ENCODE measurements around the gene ZDHHC13.
"Not testable (repeated sequence)": the region's sequence is repeated elsewhere in the genome, so short reads cannot be mapped to it uniquely, and the experiment has no call there.

ZDHHC13 gene

DNA sequence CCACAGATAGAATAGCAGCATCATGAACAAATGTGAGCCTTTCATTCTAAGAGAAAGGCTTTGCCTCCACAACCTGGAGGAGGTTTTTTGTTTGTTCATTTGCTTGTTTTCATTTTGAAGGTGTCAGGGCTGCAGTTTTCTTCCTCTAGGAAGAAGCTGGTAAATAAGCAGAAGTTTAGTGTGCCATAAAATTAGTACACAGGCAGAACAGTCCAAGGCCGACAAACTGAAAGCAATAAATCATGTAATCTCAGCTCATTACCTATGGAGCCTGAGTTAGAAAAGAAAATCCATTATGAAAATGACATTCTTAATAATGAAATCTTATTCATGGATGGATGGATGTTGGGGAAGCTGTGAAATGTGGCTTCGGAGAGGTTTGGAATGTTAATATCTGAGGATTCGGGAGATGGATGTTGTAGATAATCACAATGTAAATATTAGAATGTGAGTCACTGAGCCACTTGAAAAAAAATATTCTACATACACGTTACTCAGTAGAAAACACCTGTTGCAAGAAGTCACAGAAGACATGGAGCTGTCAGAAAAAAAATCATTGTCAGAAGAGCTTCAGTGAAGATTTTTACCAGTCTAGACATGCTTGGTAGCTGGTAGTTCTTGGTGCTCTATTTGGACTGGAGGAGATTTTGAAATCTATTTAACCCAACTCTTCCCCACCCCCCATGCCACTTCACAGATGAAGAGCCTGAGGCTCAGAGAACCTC is 15.0 kb upstream of the ZDHHC13 start:
- DNase-seq, result no peak

DNA sequence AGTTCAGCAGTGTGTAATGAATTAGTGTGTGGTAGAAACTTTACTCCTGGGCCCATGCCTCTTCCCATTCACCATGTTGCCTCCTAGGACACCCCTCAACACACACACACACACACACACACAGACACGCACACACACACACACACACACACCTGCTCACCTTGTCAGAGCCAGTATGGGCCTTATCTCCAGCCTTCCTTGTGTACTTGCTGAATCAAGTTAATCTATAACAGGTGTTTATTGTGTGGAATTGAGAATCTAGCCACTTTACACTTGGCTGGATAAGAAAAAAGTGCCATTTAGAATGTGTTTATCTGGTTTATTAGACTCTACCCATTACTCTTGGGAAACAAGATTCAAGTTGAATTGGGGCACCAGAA is 14.5 kb upstream of the ZDHHC13 start:
- no peak for DNase-seq

DNA sequence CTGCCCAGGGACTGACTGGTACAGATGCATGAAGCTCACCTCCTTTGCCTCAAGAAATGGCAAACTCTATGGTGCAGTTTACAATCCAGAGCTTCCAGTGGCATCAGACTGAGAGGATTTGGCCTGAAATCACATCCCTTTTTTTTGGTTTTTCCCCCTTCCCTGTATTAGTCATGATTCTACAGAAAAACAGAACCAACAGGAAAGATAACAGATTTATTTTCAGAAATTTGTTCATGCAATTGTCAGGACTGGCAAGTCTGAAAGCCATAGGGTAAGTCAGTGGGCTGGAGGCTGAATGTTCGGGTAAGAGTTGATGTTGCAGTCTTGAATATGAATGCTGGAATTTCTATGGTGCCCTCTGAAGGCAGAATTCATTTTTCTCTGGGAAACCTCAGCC is 12.0 kb upstream of the ZDHHC13 start:
- DNase-seq, result no peak

DNA sequence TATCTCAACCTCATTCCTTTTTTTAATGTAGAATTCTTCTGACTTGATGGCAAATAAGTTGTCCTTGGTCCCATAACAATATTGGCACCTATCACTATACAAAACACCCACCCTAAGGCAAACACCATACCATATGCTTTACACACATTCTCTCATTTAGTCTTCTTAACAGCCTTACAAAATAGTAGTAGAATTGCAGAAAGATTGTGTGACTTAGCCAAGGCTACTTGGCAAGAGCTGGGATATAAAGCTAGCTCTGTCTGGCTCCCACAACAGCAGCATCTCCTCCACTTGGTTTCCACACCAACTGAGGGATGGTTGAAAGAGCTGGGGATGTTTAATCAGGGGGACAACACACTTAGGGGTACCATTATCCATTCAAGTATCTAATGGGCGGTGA is 9.8 kb upstream of the ZDHHC13 start:
- DNase-seq, result no peak

DNA sequence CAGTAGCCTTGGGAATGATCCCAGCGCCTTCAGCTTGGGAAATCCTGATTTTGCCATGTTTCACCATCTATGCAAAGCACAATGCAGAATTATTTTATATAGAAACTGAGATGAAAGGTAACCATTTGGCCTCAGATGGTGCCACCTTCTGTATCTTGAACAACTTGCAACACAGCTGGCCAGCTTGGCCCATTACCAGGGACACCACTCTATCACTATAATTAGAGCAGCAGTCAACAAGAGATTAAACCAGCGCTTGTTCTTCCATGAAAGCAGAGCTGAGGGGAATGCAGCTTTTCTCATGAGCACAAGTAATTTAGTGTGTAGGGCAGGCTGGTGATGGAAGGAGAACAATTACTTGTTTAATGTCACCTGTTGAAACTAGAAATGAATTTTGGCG is 6.7 kb upstream of the ZDHHC13 start:
- DNase-seq, result no peak

DNA sequence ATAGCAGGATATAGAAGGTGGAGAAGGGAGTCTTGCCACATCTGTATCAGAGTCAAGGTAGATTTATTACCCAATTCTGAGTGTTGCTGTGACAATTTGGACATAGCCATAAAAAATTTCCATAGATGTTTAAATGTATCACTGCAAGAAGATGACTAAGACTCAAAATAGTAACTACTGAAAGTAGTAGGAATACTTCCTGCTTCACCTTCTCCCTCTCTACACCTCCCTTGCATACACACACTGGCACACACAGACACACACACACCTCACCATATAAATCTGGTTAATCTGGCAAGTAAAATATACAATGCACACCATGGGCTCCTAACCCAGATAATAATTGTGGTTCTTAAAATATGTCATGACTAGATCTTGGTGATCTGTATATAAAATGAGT is 5.2 kb upstream of the ZDHHC13 start:
- no peak for DNase-seq

DNA sequence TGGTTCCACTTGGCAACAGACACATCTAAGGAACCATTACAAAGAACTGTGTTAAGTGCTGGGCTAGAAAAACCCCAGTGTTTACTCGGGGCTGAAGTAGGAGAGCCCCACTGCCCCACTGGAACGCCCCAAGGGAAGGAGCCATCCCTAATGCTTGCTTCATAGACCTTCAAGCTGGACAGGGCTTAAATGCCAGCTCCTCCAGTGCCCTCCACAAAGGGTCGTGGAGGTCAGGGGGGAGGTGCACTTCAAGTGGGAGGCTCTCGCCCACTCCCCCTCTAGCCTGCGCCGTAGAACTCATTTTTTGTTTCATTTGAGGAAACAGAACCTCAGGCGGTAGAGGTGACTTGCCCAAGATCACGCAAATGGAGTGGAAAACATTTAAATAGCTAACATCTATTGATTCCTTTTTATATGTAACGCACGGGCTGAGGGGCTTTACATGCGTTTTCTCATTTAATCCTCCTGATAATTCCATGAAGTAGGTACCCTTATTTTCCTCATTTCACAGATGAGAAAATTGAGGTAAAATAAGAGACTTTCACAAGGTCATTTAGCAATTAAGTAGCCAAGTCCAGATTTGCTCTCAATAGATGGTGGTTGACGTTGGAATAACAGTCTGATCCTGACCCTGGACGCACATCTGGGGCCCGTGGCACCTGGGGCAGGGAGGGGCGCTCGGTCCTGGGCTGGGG is 545 bp upstream of the ZDHHC13 start:
- no peak for DNase-seq

DNA sequence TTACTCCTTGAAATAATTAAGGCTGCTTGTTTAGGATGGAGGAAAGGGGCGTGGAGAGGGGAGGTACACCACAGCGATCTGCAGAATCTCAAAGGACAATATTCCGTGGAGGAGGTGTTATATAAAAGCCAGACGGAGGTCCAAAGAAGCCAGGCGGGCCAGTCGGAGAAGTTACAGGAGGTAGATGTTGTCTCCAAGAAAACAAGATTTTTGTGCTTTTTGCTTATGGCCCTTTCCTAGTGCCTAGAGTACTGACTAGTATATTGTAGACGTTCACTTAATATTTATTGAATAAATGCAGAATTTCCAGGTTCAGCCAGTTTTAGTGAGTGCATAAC is 761 bp downstream of the ZDHHC13 start:
- DNase-seq, result no peak

DNA sequence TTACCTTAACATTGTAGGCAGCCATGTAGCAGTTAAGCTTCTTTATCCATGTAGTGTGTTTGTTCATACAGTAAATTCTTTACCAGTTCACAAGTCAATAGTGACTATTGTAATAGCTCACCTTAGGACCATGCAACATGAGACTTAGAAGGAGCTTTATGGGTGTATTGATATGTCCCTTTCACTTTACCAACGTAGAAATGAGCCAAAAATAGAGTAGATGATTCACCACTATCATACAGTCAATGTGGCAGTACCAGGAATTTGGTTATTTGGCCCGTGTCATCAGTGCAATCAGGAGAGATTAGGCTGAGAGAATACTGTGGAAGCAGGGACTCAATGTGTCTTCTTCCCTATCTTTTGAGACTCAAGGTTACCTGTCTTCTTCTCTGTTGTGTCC is 4.7 kb downstream of the ZDHHC13 start:
- DNase-seq, result peak in 1 of 5 donors; percentile 5

DNA sequence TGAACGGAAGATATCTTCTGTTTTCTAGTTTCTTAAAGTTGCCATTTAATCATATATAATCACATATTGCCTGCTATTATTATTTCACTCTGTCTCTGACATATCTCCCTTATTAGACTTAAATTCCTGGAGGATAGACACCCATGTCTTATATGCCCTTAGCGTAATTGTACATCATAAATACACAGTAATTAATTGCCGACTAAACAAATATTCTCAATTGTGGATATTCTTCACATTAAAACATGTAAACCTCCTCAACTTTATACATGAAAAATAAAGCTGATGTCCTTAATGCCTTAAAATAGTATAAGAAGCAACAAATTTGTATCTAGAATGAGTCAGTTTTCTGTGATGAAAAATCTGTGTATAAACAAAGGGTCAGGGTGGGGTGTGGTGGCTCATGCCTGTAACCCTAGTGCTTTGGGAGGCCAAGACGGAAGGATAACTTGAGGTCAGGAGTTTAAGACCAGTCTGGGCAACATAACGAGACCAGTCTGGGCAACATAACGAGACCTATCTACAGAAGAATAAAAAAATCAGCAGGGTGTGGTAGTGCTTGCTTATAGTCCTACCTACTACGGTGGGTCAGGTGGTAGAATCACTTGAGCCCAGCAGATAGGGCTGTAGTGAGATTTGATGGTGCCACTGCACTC is 6.1 kb downstream of the ZDHHC13 start:
- DNase-seq, result no peak

DNA sequence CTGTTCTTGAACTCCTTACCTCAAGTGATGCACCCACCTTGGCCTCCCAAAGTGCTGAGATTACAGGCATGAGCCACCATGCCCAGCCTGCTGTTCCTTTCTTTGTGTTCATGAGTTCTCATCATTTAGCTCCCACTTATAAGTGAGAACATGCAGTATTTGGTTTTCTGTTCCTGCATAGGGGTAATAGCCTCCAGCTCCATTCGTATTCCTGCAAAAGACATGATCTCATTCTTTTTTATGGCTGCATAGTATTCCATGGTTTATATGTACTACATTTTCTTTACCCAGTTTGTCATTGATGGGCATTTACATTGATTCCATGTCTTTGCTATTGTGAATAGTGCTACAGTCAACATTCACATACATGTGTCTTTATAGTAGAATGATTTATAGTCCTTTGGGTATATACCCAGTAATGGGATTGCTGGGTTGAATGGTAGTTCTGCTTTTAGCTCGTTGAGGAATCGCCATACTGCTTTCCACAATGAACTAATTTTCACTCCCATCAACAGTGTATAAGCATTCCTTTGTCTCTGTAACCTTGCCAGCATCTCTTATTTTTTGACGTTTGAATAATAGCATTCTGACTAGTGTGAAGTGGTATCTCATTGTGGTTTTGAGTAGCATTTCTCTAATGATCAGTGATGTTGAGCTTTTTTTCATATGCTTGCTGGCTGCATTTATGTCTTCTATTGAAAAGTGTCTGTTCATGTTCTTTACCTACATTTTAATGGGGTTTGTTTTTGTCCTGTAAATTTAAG is 9.8 kb downstream of the ZDHHC13 start:
- not testable (repeated sequence) for DNase-seq

DNA sequence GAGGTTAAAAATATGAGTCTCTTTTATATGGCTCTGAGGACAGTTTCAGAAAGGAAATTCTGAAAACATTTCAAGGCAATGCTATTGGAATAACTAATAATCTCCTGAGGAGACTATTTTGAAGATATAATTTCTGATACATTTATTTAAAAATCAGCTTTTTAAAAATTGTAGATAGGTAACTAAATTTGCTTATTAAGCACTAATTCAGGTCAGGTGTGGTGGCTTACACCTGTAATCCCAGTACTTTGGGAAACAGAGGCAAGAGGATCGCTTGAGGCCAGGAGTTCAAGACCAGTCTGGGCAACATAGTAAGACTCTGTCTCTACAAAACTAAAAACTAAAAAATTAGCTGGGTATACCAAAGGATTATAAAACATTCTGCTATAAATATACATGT is 17.0 kb downstream of the ZDHHC13 start:
- DNase-seq, result no peak

DNA sequence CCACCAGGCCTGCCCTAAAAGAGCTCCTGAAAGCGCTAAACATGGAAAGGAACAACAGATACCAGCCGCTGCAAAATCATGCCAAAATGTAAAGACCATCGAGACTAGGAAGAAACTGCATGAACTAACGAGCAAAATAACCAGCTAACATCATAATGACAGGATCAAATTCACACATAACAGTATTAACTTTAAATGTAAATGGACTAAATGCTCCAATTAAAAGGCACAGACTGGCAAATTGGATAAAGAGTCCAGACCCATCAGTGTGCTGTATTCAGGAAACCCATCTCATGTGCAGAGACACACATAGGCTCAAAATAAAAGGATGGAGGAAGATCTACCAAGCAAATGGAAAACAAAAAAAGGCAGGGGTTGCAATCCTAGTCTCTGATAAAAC is 19.9 kb downstream of the ZDHHC13 start:
- not testable (repeated sequence) for DNase-seq

DNA sequence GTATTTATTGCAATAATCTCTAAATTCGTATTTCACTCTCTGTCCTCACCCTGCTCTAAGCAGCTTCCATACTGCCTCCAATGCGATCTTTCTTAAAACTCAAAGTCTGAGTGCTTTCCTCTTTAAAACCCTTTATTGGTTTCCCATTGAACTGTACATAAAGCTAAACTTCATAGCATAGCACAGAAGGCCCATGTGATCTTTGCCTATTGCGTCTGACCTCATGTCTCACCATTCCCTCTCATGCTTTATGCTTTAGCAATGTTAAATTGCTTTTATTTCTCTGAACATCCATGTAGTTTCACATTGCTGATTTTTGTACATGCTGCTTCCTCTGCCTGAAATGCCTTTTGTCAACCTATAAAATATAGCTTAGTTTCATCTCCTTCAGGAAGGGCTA is 28.4 kb downstream of the ZDHHC13 start:
- DNase-seq, result no peak

DNA sequence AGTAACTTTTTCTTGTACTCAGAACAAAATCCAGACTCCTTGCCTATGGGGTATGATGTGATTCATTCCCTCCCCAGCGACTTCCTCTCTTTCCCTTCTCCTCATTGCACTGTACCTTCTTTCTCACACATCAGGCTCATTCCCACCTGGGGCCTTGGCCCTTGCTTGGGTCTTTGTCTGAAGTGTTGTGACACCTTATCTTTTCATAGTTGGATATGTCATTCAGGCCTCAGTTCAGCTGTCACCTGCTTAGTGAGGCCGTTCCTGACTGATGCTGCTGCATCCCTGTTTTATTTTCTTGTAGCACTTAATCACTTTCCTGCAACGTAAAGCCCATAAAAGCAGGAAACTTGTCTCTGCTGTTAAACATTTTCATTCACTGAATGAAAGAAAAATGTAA is 39.9 kb downstream of the ZDHHC13 start:
- no peak for DNase-seq

DNA sequence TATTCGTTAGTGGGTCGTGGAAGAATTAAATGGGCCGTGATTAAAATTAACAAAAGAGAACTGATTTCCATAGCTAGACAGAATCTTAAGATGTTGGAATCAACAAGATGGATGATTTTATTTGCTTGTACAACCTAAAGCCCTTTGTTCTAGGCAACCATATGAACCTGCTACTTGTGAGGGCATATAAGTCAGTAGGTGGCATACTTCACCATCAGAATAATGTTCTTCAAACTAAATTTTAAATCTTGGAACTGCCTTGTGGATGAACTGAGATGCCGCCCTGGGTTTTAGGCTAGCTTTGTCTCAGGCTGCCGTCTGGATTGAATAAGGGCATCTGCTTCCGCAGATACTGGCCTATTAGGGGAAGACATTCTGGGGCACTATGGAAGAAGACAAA is 43.9 kb downstream of the ZDHHC13 start:
- DNase-seq, result no peak

DNA sequence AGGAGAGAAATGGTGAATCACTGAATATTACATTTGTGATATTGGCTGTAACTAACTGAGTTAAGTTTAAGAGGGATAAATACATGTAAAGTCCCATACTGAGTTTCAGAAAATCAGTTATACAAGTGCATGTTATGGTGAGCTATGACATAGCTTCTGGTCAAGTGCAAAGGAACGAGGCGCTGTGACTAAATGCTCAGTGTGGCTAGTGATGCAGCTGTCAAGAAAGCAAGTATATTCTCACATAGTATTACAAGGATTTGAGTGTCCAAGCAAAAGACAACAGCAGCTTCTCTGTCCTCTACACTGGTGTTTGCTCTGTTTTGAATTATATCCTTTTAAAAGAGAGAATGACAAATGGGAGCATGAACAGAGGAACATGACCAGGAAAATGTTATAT is 44.7 kb downstream of the ZDHHC13 start:
- DNase-seq, result no peak

DNA sequence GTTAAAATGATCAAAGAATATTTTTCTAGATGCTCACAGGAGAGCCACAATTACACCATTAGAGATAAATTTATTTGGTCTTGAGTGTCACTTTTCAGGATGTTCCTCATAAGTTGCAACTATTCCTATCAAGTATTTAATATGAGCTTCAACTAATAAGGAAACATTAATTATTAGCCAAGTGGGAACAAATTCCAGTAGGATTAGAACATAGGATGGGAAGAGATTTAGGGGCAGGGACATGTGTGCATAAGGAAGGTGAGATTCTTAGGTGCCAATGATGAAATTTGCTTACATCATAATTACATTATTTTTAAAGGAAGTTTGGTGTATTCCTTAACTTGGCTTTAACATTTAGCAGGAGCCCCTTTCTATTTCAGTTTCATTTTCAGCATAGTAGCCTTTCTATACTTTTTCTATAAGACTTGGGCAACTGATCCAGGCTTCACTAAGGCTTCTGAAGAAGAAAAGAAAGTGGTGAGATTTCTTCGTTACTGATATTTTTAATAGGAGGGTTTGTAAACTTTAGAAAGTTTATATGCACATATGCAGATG is 46.1 kb downstream of the ZDHHC13 start:
- no peak for DNase-seq

DNA sequence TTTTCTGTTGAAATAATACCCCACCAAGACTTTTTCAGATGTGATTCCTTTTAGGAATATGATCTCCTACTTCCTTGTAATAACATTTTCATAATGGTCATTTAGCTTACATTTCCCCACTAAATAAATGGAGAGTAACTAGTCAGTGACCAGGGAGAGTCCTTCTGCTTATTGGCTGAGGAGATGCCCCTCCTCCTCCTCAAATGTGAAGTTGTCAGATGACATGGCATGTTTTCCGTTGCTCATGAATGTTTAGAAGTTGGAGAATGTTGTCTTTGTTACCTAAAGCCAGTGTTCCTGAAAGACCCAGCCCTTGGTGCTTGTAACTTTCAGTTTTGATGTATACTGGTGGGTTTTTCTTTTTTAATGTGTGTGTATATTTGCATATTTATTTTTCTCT is 46.6 kb downstream of the ZDHHC13 start:
- no peak for DNase-seq

DNA sequence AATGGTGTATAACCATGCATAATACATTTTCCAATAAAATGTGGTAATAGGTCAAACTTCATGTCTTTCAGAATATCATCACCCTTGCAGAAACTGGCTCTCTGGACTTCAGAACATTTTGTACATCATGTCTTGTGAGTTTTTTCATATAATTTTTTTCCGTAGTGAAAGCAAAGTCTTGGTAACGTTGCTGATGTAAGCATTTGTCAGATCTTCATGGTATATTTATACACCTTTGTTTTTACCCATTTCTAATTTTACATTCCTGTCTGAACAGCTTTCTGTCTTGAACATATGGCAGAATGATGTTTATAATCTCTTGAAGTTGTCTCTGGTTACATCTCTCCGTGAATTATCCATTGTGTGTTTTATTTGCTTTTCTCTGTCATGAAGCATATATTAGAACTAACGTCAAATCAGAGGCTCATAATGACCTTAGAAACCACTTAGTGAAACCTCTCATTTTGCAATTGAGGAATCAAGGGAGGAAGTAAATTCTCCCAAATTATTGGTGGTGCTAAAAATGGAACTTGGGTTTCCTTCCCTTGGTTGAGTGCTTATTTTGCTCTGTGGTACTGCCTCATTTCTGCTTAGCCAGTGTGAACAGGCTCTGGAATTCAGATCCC is 47.4 kb downstream of the ZDHHC13 start:
- no peak for DNase-seq

DNA sequence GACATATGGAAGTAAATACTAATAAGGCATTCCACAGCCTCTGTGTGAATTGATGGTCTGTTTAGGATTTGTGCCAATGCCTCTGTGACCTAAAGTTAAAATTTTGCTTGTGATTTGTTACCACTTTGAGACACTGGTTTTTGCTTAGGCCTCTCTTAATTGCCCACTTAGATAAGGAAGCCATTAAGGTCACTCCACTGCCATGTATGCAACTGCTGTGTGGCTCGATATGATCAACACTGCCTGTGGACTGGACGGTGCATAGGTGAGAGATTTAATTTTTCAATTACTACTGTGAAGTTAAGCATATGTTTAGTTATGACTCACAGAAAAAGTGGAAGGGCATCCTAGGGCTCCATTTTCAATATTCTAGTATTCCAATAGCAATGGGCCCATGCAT is 47.9 kb downstream of the ZDHHC13 start:
- no peak for DNase-seq

DNA sequence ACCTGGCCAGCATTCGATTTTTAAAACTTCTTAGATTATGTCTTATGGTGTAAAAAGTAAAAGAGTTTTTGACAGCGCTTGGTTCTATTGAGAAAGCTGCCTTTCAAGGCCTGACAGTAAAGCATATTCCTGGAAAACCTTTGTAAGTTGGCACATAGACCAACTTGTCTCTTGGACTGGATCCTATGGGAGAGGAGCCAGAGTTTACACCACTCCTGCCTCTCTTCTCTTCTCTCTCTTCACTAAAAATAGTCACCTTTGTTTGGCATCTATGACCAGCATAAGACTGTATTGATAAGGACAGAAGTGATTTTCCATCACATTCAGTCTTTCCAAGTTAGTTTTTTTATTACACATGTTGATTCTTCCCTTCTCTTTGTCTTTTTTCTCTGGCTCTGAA is 51.1 kb downstream of the ZDHHC13 start:
- no peak for DNase-seq

Measured in T-helper 1 cell (primary cell).